ENCODE results near the gene DRD4. TPM values are rescaled to one million over a fixed set of nuclear protein-coding genes. Genes with fewer than 3 reads are reported as not detected.

The DRD4 gene
- total and polyA plus RNA-seq, 2 experiments from 2014 or later = 1.1 TPM; not detected in 1

GRCh38 chr11:624705-625635 lies 12.1 kb upstream of the DRD4 start, which contains the start of gene CDHR5:
CDHR5 (minus strand) TSS chr11:624955; CDS start chr11:624902, 53 bp downstream.
- Histone ChIP-seq H4K20me1 (ENCODE audit: insufficient read depth, poor library complexity, severe bottlenecking) (no peaks in the 10 kb centered on the region), H3K27ac (peak within 1 kb of the TSS; percentile 93), H3K4me1 (ENCODE audit: insufficient read depth) (peaks cover 14% of the 10 kb centered on the region), H3K4me2 (peak within 1 kb of the TSS; percentile 72), H3K79me2 (no peaks in the 10 kb centered on the region), H3K9me2 (replicated peaks; ENCODE audit: insufficient read depth) (no peaks in the 10 kb centered on the region), H3K36me3 (replicated peaks; ENCODE audit: insufficient read depth, low read depth) (no peaks in the 10 kb centered on the region), H3K27me3 (no peaks in the 10 kb centered on the region), H3K9me3 (ENCODE audit: low read depth) (no peaks in the 10 kb centered on the region), H2AFZ (no peak within 1 kb of the TSS), H3K4me3 (no peak within 1 kb of the TSS)
- 71% methylated on average over 24 of the region's 33 CpGs for WGBS (ENCODE audit: low lambda C conversion rate, missing lambda C conversion rate)
- peak; percentile 77 for DNase-seq (ENCODE audit: low spot score)
- no peak for TF ChIP-seq CTCF (IDR thresholded peaks at IDR 0.05; ENCODE audit: poor library complexity)
- TF ChIP-seq EZH2 (IDR thresholded peaks at IDR 0.05; ENCODE audit: borderline replicate concordance) = no peak
- TF ChIP-seq EZH2phosphoT487 (IDR thresholded peaks at IDR 0.05; ENCODE audit: low read depth, severe bottlenecking, unreplicated experiment) = no peak

DNA sequence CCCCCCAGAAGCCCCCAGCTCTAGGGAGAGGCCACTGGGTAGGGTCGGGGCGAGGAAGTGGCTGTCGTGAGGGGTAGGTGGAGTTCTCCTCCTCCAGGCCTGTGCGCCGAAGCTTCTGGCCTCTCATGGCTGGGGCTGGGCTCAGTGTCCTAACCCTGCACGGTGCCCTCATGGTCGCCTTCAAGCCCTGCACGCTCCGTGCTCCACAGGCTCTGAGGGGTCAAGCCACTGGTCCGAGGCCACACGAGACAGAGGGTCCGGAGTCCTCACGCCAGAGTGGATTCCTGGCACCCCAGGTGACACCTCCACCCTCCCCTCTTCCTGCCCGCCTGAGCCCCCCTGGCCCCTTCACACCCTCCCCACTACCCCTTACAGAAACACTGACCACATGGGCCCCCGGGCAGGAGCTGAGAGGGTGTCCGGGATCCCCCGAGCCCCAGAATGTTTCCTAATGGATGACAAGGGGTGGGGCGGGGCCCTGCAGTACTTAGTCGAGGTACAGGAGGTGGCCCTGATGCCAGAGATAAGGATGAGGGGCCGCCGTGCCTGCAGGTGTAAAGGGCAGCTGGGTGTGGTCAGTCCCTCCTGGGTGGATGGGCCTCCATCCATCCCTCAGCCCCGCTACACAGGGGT lies 11.3 kb upstream of the DRD4 start:
- peak overlapping the region; percentile 72 for H3K4me2 ChIP-seq
- no peaks in the 10 kb centered on the region for H3K36me3 ChIP-seq (replicated peaks; ENCODE audit: insufficient read depth, low read depth)
- no peaks in the 10 kb centered on the region for H3K27me3 ChIP-seq
- WGBS (ENCODE audit: low lambda C conversion rate, missing lambda C conversion rate) = 59% methylated on average over 17 of the region's 22 CpGs
- H3K27ac ChIP-seq = peak overlapping the region; percentile 93
- no peaks in the 10 kb centered on the region for H3K9me3 ChIP-seq (ENCODE audit: low read depth)
- no peak overlapping the region for H2AFZ ChIP-seq
- H3K4me3 ChIP-seq = no peak overlapping the region
- no peaks in the 10 kb centered on the region for H3K79me2 ChIP-seq
- no peaks in the 10 kb centered on the region for H4K20me1 ChIP-seq (ENCODE audit: insufficient read depth, poor library complexity, severe bottlenecking)
- no peak for TF ChIP-seq CTCF (IDR thresholded peaks at IDR 0.05; ENCODE audit: poor library complexity)
- TF ChIP-seq EZH2phosphoT487 (IDR thresholded peaks at IDR 0.05; ENCODE audit: low read depth, severe bottlenecking, unreplicated experiment) = no peak
- no peak for TF ChIP-seq EZH2 (IDR thresholded peaks at IDR 0.05; ENCODE audit: borderline replicate concordance)
- H3K9me2 ChIP-seq (replicated peaks; ENCODE audit: insufficient read depth) = no peaks in the 10 kb centered on the region
- H3K4me1 ChIP-seq (ENCODE audit: insufficient read depth) = peaks cover 14% of the 10 kb centered on the region
- peak; percentile 63 for DNase-seq (ENCODE audit: low spot score)

DNA sequence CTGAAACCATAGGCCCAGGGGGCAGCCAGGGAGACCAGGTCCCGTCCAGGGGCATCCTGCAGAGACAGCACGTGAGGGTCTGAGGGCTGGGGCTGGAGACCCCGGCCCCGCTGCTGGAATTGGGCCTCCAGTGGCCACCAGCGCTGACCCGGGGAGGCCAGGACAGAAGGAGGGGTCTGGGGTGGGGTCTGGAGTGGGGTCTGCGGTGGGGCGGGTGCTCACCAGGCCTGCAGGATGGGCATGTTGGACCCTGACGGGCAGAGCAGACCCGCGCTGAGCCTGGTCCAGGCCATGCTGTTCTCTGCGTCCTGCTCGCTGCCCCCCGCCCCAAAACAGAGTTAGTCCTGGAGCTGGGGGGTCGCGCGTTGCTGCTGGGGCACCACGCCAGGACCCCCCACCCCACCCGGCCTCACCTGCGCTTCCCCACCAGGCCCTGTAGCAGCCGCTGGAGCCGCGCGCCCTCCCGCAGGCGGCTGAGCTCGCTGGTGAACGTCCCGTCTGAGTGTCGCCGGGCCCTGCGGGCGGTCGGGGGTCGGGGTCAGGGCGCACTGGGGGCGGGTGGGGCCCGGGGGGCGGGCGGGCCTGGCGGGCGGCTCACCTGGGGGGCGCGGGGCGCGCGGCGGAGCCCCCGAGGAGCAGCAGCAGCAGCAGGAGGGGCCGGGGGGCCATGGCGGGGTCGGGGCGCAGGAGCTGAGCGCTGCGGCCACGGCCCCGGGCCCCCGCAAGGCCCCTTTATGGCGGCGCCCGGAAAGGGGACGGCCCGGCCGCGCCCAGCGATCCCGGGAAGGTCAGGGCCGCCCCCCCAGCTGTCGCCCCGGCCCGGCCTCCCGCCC lies 10.4 kb upstream of the DRD4 start, which contains the start of gene SCT:
Gene SCT (minus strand): TSS at position 707 of the 833 bp plus-strand sequence. CDS start 38 bp downstream, at position 669.
- H3K4me1 ChIP-seq (ENCODE audit: insufficient read depth) = peaks cover 14% of the 10 kb centered on the region
- H3K27me3 ChIP-seq = no peaks in the 10 kb centered on the region
- H3K4me2 ChIP-seq = peak within 1 kb of the TSS; percentile 72
- H4K20me1 ChIP-seq (ENCODE audit: insufficient read depth, poor library complexity, severe bottlenecking) = no peaks in the 10 kb centered on the region
- DNase-seq (ENCODE audit: low spot score) = peak; percentile 28
- no peak within 1 kb of the TSS for H3K4me3 ChIP-seq
- TF ChIP-seq EZH2phosphoT487 (IDR thresholded peaks at IDR 0.05; ENCODE audit: low read depth, severe bottlenecking, unreplicated experiment) = no peak
- TF ChIP-seq EZH2 (IDR thresholded peaks at IDR 0.05; ENCODE audit: borderline replicate concordance) = peak; percentile 33
- H3K27ac ChIP-seq = no peak within 1 kb of the TSS
- no peak within 1 kb of the TSS for H2AFZ ChIP-seq
- H3K36me3 ChIP-seq (replicated peaks; ENCODE audit: insufficient read depth, low read depth) = no peaks in the 10 kb centered on the region
- no peaks in the 10 kb centered on the region for H3K9me3 ChIP-seq (ENCODE audit: low read depth)
- 38% methylated on average over 11 of the region's 72 CpGs for WGBS (ENCODE audit: low lambda C conversion rate, missing lambda C conversion rate)
- H3K9me2 ChIP-seq (replicated peaks; ENCODE audit: insufficient read depth) = no peaks in the 10 kb centered on the region
- H3K79me2 ChIP-seq = no peaks in the 10 kb centered on the region
